ENCODE data around the gene RNLS.

- no peak for TF ChIP-seq CTCF (IDR thresholded peaks at IDR 0.05)
- no peak for TF ChIP-seq POLR2A (IDR thresholded peaks at IDR 0.05)
- no peak for TF ChIP-seq EP300 (IDR thresholded peaks at IDR 0.05)
Measured at GRCh38 chr10:88477343-88478085, 105.6 kb downstream of the RNLS start.

All from tibial nerve (tissue), 4 donors.